ENCODE results near the gene FBXW8.

The FBXW8 gene

GRCh38 chr12:116887244-116887643 is 23.5 kb upstream of the FBXW8 start:
- no peak for DNase-seq (ENCODE audit: low spot score)

DNA sequence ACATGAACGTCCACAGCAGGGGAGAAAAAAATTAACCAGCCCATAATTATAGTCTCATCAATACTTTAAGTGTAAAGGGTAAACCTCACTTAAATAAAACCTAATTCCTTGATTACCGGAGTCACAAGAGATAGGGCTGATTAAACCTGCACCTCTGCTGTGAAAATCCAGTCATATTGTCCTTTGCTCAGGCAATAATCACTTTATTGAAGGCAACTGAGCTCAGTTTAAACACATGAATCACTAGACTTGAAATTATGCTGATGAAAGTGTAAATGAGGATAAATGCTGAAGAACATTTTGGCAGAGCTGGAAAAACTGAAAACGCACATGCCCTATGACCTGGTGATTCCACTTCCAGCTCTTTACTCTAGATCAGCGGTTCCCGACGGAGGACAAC is 22.9 kb upstream of the FBXW8 start:
- DNase-seq (ENCODE audit: low spot score) = no peak

DNA sequence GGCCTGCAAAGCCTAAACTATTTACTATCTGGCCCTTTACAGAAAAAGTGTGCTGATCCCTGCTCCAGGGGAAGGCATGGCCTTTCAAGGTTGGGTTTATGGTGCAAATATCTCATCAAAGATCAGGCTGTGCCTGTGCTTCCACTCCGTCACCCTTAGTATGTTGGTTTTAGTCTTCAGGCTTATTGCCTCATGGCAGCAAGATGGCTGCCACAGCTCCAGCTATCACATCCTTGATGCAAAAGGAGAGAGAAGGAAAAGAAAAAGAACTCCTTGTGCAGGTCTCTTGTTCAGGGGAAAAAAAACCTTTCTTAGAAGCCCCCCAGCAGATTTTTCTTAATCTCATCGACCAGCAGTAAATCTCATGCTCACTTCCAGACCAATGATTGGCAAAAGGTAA is 20.4 kb upstream of the FBXW8 start:
- no peak for DNase-seq (ENCODE audit: low spot score)

- no peak for DNase-seq (ENCODE audit: low spot score)
These were observed 19.7 kb upstream of the FBXW8 start for GRCh38 chr12:116891019-116891418.

DNA sequence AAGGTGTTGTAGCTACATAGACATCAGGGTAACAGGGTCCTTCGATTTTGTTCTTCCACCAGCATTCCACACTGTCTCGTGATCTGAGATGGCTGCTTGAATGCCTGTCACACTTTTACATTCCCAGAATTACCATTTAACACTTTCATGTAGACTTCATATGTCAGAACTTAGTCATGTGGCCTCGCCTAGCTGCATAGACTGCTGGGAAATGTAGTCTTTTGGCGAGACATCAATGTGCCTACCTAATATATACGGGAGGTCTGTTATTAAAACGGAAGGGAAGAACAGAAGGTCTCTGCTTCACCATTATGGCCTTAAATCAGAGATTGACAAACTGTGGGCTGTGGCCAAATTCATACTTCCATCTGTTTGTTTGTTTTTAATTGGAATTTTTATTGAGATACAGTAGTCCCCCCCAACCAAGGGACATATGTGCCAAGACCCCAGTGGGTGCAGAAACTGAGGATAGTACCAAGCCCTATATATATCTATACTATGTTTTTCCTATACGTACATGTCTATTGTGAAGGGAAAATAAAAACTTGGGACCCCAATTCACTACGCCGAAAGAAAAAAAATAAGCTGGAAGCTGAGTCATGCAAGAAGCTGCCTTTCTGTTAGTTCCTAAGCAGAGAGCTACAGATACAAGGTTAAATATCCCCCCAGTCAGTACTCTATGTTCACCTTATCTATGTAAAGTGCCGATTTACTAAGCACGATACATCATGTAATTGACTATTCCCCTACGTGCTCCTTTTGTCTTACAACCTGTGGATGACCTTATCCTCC is 18.2 kb upstream of the FBXW8 start:
- DNase-seq (ENCODE audit: low spot score) = peak; percentile 68

- DNase-seq (ENCODE audit: low spot score) = no peak
These were observed 15.8 kb upstream of the FBXW8 start for GRCh38 chr12:116894913-116895312.

- DNase-seq (ENCODE audit: low spot score) = no peak
These were observed 14.3 kb upstream of the FBXW8 start for GRCh38 chr12:116896411-116896924.

DNA sequence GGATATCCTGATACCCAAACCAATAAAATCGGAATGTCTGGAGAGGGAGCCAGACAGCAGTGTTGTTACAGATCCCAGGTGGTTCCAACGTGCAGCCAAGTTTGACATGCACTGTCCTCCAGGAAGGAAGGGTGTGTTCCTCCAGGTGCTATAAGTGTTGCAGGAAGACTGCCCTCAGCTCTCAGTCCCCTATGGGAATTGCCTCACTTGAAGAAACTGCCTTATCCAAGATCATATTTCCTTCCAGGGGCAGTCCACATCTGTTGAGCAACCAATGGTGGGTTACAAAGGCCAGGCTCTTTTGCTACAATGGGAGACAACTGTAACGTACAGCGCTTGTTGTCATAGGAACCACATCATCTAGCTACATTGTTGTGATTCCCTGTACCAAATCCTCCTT is 13.3 kb upstream of the FBXW8 start:
- DNase-seq (ENCODE audit: low spot score) = no peak

DNA sequence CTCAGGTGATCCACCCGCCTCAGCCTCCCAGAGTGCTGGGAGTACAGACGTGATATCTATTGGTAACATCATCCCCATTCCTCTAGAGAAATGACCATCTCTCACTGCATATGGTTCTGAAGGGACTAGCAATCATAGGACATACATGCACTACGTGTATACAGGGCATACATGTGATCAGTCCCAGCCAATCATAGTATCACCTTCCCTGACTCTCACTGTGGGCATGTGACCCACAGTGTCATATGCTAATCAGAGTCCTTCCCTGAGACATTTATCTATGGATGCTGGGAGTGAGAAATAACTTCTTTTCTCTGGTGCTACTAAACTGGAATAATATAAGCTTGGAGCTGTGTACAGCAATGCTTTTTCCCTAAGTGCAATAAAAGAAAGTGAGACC is 12.1 kb upstream of the FBXW8 start:
- DNase-seq (ENCODE audit: low spot score) = peak; percentile 42

GRCh38 chr12:116901612-116902011 is 9.1 kb upstream of the FBXW8 start:
- no peak for DNase-seq (ENCODE audit: low spot score)

DNA sequence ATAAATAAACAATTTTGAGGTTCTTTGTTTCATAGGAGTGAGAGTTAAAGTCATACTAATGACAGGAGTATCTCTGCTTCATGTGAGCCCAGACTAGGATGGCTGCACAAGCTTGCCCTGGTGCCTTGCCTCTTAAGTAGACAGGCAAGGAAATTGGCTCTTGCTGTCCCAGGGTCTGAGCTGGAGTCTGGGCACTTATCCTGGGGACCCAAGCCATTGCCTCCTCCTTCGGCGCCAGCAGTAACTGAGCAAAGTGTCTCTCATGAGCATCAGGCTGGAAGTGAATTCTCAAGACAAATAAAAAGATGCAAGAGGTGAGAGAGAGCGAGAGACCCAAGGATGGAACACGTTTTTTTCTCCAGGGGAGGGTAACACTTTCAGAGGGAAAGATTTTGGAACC is 6.9 kb upstream of the FBXW8 start:
- no peak for DNase-seq (ENCODE audit: low spot score)

DNA sequence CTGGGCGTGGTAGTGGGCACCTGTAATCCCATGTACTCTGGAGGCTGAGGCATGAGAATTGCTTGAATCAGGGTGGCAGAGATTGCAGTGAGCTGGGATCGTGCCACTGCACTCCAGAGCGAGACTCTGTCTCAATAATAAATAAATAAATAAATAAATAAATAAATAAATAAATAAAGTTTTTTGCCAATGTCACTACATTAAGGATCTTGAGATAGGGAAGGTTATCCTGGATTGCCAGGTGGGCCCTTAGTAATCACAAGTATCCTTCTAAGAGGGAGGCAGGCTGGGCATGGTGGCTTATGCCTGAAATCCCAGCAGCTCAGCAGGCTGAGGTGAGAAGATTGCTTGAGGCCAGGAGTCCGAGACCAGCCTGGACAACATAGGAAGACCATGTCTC is 4.5 kb upstream of the FBXW8 start:
- no peak for DNase-seq (ENCODE audit: low spot score)

GRCh38 chr12:116910280-116910644 is 488 bp upstream of the FBXW8 start:
- no peak for DNase-seq (ENCODE audit: low spot score)

DNA sequence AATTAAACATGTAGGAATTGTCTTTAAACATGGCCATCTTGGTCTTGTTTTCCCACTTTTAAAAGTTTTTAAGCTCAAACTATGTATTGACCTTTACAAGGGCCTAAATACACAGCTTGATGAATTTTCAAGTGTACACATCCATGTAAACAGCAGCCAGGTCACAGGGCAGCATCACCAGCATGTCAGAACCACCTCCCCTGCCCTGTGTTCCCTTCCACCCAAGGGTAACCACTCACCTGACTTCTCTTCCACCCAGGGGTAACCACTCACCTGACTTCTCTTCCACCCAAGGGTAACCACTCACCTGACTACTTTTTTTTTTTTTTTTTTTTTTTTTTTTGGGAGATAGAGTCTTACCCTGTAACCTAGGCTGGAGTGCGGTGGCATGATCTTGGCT is 4.6 kb downstream of the FBXW8 start:
- DNase-seq (ENCODE audit: low spot score) = no peak

GRCh38 chr12:116916122-116916521 is 5.4 kb downstream of the FBXW8 start:
- no peak for DNase-seq (ENCODE audit: low spot score)

GRCh38 chr12:116916714-116917114 is 6.0 kb downstream of the FBXW8 start:
- DNase-seq (ENCODE audit: low spot score) = peak; percentile 90

DNA sequence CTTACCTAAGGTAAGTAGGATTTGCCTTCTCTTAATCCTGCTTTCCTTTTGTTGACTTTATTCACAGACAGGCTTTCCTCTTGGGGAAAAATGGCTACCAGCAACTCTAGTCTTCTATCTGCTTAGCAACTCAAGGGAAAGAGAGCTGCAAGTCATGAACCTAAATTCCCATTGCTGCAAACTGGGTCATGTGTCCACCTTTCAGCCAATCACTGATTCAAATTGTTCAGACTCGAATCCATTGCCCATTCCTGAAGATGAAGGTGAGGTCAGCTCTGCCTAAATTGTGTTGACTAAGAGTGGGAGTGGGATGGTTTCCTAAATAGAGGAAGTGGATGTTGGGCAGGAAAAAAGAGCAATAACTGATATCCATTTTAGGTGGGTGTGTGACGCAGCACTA is 7.7 kb downstream of the FBXW8 start:
- DNase-seq (ENCODE audit: low spot score) = peak; percentile 24

- peak; percentile 72 for DNase-seq (ENCODE audit: low spot score)
These were observed 8.5 kb downstream of the FBXW8 start for GRCh38 chr12:116919247-116919661.

- DNase-seq (ENCODE audit: low spot score) = no peak
These were observed 9.1 kb downstream of the FBXW8 start for GRCh38 chr12:116919706-116920485.

DNA sequence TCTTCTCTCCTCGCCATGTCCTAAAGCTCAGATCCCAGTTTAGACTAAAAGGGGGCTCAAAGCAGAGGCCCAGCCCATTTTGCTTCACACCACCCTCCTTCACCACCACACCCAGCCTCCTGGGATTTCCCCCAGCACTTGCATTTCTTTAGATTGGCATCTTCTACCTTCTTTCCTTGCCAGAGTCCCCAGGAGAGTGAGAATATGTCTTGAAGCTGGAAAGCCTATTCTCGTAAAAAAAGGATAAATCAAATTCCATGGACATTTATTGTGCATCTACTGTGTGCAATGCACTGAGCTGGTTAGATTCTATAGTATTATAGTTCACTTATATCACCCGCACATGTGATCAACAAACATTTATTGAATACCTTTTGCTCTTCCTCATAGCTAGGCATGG is 10.2 kb downstream of the FBXW8 start:
- DNase-seq (ENCODE audit: low spot score) = no peak

DNA sequence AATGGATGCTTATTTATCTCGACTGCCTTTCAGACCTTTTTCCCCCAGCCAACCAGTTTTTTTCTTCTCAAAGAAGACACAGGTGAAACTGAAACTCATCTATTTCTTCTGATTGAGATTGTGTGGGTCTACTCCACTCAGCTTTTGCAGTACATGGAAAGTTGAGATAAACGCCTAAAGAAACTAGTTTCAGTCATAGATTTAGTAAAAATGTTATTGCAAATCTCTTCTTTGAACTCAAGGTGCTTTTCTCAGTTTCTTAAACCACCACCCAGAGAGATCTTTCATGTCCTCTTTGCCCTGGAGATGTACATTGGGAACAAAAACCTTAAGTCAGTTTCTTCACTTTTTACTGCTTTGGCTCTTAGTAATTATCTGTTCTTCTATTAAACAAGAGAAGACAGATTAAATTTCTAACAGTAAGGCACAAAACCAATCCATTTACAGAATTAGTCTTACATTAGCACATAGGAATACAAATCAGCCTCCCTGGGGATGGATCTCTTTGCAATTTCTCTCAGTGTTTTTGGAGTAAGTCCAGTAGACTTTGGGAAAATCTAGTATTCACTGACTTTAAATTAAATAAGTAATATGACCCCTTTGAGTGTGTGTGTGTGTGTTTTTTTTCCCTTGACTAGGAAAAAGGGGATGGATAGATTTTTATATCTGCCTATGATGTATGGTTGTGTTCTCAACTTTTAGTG is 11.6 kb downstream of the FBXW8 start:
- no peak for DNase-seq (ENCODE audit: low spot score)

GRCh38 chr12:116924558-116925453 is 14.1 kb downstream of the FBXW8 start:
- DNase-seq (ENCODE audit: low spot score) = peak; percentile 25
